ENCODE measurements around the gene SBK1. TPM values are rescaled to one million over a fixed set of nuclear protein-coding genes. Genes with fewer than 3 reads are reported as not detected.
A peak's percentile ranks its signal among the peaks of the same experiment; 100 is the strongest.
"Not testable (repeated sequence)": the region's sequence is repeated elsewhere in the genome, so short reads cannot be mapped to it uniquely, and the experiment has no call there.

Gene SBK1
- total RNA-seq, 1 donor from 2014 or later: 2.4 TPM

DNA sequence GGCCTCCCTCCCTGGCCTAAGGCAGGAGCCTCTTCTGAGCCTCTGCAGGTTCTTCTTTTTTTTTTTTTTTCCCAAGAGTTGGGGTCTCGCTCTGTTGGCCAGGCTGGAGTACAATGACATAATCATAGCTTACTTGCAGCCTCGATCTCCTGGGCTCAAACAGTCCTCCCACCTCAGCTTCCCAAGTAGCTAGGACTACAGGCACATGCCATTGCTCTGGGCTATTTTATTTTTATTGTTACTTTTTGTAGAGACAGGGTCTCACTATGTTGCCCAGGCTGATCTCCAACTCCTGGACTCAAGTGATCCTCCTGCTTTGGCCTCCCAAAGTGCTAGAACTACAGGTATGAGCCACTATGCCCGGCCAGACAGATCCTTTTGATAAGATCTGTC is 32.6 kb downstream of the SBK1 start:
- Histone ChIP-seq H3K4me1 (no peaks in the 10 kb centered on the region), H3K27me3 (ENCODE audit: low read depth) (no peaks in the 10 kb centered on the region), H3K27ac (no peak overlapping the region), H3K4me3 (no peak overlapping the region), H3K36me3 (no peaks in the 10 kb centered on the region), H3K9me3 (no peaks in the 10 kb centered on the region)
- TF ChIP-seq, protein P1, sequence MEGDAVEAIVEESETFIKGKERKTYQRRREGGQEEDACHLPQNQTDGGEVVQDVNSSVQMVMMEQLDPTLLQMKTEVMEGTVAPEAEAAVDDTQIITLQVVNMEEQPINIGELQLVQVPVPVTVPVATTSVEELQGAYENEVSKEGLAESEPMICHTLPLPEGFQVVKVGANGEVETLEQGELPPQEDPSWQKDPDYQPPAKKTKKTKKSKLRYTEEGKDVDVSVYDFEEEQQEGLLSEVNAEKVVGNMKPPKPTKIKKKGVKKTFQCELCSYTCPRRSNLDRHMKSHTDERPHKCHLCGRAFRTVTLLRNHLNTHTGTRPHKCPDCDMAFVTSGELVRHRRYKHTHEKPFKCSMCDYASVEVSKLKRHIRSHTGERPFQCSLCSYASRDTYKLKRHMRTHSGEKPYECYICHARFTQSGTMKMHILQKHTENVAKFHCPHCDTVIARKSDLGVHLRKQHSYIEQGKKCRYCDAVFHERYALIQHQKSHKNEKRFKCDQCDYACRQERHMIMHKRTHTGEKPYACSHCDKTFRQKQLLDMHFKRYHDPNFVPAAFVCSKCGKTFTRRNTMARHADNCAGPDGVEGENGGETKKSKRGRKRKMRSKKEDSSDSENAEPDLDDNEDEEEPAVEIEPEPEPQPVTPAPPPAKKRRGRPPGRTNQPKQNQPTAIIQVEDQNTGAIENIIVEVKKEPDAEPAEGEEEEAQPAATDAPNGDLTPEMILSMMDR (IDR thresholded peaks at IDR 0.05): no peak
- intact Hi-C loops (cut with DNase I): no loop called here
- ATAC-seq (no peak), DNase-seq (no peak)

DNA sequence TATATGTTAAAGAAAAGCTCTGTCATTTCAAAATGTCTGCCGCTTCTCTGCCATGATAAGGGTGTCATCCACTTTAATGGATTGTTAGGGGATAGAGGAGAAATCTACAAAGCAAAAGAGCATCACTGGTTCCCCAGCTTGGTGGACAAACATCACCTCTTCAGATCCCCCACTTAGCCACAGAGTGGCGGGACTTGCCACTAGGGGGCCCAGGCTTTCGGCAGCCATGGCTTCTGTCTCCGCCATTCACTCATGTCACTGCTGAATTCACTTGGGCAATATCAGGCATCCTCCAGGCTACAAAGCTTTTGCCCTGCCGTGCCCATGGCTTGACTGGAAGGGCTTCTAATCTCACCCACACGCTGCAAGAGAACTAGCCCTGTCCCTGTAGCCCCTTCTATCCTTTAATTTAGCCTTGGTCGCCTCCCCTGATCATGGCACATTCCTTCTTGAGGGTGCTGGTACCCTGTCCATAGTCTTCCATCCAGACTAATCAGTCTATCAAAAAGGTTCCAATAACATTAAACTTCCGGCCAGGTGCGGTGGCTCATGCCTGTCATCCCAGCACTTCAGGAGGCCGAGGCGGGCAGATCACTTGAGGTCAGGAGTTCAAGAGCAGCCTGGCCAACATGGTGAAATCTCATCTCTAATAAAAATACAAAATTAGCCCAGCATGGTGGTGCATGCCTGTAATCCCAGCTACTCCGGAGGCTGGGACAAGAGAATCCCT is 34.7 kb downstream of the SBK1 start:
- TF ChIP-seq, protein P1 (IDR thresholded peaks at IDR 0.05): peak; percentile 71
- DNase-seq: peak; percentile 57
- Histone ChIP-seq H3K27ac (no peak overlapping the region), H3K4me1 (no peaks in the 10 kb centered on the region), H3K36me3 (no peaks in the 10 kb centered on the region), H3K27me3 (ENCODE audit: low read depth) (no peaks in the 10 kb centered on the region), H3K9me3 (no peaks in the 10 kb centered on the region), H3K4me3 (no peak overlapping the region)
- intact Hi-C loops (cut with DNase I): no loop called here
- peak; percentile 74 to 82 for ATAC-seq

DNA sequence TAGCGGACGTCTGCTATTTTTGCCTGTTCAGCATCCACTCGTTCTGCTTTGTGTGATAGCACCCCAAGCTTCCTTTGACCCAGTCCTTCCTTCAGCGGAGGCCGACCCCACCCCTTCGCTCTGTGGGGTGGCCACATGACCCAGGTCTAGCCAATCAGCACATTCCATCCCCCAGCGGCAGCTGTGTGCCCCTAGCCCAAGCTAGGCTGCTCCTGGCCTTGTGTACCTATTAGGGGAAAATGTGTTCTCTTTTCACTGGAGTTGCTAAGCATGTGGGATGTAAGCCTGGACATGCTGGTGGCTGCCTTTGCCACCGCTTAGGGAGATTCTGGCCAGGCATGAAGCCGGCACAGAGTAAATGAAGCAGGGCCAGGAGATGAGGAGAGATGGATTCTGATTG is 37.9 kb downstream of the SBK1 start:
- H3K4me3 ChIP-seq; H3K27ac ChIP-seq; H3K4me1 ChIP-seq; intact Hi-C loops (cut with DNase I); H3K9me3 ChIP-seq; ATAC-seq; DNase-seq; H3K27me3 ChIP-seq (ENCODE audit: low read depth); H3K36me3 ChIP-seq: not testable (repeated sequence)

DNA sequence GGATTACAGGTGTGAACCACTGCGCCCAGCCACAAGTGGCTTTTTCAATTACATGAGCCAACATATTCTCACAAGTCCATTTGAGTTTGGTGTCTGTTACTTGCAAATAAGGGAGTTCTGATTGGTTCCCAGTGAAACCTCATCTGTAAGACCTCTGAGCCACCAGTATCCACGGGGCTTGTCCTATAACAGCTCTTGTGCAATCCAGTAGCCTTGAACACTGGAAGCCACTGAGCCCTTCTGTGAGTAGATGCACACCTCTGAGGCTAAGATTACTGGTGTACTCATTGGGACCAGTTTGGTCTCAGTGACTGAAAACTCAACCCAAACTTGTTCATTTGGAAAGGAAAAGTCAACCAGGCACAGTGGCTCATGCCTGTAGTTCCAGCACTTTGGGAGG is 38.7 kb downstream of the SBK1 start:
- DNase-seq; H3K4me3 ChIP-seq; ATAC-seq; H3K36me3 ChIP-seq; H3K9me3 ChIP-seq; H3K27me3 ChIP-seq (ENCODE audit: low read depth); H3K27ac ChIP-seq; H3K4me1 ChIP-seq; intact Hi-C loops (cut with DNase I): not testable (repeated sequence)

DNA sequence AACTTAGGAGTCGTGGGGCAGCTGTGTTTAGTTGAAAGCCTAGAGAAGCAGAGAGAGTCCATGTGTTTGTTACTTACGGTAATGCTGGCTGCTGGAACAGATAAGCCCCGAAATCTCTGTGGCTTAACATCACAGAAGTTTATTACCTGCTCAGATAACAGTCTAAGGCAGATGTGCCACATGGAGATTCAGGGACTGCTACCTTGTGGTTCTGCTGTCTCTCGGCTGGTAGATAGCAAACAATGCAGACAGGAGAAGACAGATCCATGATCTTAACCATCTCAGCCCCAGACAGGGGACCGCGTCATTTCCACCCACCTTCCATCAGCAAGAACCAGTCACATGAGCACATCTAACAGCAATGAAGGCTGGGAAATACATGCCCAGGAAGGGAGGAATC is 40.3 kb downstream of the SBK1 start:
- H3K27ac ChIP-seq; ATAC-seq; H3K9me3 ChIP-seq; DNase-seq; intact Hi-C loops (cut with DNase I); H3K27me3 ChIP-seq (ENCODE audit: low read depth); H3K4me1 ChIP-seq; H3K4me3 ChIP-seq; H3K36me3 ChIP-seq: not testable (repeated sequence)

DNA sequence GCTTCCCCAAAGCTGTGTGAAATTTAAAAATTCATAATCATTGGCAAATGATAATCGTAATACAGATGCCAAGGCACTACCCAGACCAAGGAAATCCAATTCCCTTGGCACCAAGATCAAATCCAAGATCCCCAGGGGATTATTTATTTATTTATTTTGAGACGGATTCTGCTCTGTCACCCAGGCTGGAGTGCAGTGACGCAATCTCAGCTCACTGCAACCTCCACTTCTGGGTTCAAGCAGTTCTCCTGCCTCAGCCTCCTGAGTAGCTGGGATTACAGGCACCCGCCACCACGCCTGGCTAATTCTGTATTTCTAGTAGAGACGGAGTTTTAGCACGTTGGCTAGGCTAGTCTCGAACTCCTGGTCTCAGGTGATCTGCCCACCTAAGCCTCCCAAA is 43.4 kb downstream of the SBK1 start:
- DNase-seq; ATAC-seq; H3K36me3 ChIP-seq; H3K9me3 ChIP-seq; H3K27ac ChIP-seq; intact Hi-C loops (cut with DNase I); H3K4me1 ChIP-seq; H3K27me3 ChIP-seq (ENCODE audit: low read depth); H3K4me3 ChIP-seq: not testable (repeated sequence)

DNA sequence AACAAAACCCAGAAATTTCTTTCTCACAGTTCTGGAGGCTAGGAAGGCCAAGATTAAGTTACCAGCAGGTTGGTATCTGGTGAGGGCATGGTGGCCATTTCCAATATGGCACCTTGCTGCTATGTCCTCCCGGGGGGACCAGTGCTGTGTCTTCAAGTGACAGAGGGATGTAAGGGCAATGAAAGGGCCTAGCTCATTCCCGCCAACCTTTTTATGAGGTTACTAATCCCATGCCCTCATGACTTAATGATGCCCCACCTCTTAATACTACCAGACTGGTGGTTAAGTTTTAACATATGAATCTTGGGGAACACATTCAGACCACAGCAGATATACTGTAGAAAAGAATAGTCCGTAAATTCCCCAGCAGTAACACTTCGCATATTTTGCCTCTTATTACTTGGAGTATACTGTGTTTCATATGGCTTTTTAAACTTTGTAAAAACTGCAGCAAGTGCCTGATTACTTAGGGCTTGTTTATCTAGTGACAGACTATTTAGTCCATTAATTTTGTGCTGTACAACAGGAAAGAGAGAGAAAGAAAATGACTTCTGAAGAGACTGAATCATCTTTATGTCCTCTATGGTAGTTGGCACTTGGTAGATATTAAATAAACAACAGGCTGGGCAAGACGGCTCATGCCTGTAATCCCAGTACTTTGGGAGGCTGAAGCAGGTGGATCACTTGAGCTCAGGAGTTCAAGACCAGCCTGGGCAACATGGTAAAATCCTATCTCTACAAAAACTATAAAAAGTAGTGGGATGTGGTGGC is 44.8 kb downstream of the SBK1 start:
- H3K9me3 ChIP-seq; H3K4me3 ChIP-seq; ATAC-seq; intact Hi-C loops (cut with DNase I); H3K27me3 ChIP-seq (ENCODE audit: low read depth); H3K4me1 ChIP-seq; DNase-seq; H3K27ac ChIP-seq; H3K36me3 ChIP-seq: not testable (repeated sequence)

DNA sequence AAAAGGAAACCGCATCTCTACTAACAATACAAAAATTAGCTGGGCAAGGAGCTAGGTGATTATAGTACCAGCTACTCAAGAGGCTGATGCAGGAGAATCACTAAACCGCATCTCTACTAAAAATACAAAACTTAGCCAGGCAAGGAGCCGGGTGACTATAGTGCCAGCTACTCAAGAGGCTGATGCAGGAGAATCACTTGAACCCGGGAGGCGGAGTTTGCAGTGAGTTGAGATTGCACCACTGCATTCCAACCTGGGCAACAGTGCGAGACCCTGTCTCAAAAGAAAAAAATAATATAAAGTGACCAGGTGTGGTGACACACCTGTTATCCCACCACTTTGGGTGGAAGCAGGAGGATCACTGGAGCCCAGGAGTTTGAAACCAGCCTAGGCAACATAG is 45.9 kb downstream of the SBK1 start:
- H3K27ac ChIP-seq; ATAC-seq; intact Hi-C loops (cut with DNase I); H3K27me3 ChIP-seq (ENCODE audit: low read depth); H3K36me3 ChIP-seq; DNase-seq; H3K4me1 ChIP-seq; H3K4me3 ChIP-seq; H3K9me3 ChIP-seq: not testable (repeated sequence)

DNA sequence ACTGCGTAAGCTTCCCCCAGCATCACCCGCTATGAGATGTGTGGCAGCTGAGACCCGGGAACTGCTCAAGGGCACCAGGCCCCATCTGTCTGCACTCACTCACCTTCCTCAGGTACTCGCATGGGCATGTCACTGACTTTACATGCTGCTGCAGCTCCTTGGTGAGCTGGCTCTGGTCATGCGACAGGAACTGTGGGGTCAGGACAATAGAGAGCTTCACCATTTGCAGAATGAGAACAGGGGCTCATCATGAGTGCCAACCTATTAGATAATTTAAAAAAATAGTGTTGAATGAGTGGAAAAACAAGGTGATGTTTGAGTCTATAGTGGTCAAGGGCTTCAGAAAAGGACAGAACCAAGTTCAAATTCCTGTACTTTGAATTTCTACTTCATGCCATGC is 70.3 kb downstream of the SBK1 start:
- ATAC-seq; H3K4me3 ChIP-seq; DNase-seq; H3K9me3 ChIP-seq; H3K27ac ChIP-seq; intact Hi-C loops (cut with DNase I); H3K27me3 ChIP-seq (ENCODE audit: low read depth); H3K4me1 ChIP-seq; H3K36me3 ChIP-seq: not testable (repeated sequence)

DNA sequence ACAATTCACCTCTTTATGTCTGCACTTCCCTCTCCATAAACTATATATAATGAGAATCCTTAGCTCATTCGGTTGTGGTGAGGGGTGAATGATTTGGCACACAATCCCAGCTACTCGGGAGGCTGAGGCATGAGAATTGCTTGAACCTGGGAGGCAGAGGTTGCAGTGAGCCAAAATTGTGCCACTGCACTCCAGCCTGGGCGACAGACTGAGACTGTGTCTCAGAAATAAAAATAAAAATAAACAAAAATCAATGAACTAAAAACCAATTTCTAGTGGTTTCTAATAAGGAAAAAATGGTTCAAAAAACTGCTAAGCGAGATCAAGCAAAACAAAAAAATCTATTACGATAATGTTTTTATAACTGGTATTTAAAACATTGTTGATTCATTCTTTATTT is 71.1 kb downstream of the SBK1 start, which contains the start of gene NPIPB6:
TSS of gene NPIPB6 (minus strand) at position 101 of the 400 bp plus-strand sequence. CDS start 686 bp downstream, outside the sequence.
- H3K9me3 ChIP-seq; H3K36me3 ChIP-seq; H3K4me3 ChIP-seq; intact Hi-C loops (cut with DNase I); H3K4me1 ChIP-seq; DNase-seq; H3K27me3 ChIP-seq (ENCODE audit: low read depth); H3K27ac ChIP-seq; ATAC-seq: not testable (repeated sequence)

DNA sequence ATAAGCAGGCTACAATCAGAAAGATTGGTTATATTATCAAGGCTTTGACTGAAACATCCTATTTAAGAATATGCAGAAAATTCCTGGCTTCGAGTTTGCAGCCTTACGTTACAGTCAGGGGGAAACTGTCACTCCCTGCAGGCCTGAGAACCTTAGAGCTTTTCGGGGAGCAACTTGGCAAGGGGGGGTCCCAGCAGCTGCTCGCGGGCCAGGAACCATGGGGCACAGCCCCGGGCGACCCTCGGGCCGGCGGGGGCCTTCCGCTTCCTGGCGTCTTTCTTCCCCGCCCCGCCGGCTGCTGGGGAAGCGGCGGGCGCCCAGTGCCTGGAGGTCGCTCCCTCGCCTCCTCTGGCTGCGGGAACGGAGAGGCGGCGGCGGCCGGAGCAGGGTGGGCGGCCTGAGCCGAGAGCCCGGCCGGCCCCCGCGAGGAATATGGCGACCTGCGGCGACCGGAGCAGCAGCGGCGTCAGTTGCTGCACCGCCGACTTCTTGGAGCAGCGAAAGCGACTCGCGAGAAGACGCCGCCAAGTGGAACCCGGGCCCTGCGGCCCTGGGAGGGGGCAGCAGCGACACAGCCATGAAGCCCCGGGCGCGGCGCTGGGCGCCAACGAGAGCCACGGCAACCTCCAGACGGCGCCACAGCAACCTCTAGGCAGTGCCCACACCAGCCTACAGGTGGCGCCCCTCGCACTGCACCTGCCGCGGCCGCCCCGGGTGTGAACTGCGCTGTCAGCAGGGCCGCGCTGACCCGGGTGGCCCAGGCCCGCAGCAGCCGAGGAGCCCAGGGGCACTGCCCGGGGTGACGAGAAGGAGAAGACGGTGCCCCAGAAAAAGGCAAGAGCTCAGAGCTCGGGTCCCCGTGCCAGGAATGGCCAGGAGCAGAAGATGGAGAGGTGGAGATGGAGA is 72.2 kb downstream of the SBK1 start:
- H3K4me3 ChIP-seq; H3K27me3 ChIP-seq (ENCODE audit: low read depth); H3K36me3 ChIP-seq; H3K4me1 ChIP-seq; H3K9me3 ChIP-seq; DNase-seq; intact Hi-C loops (cut with DNase I); H3K27ac ChIP-seq: not testable (repeated sequence)
- peak; percentile 99 for ATAC-seq

Measured in lower lobe of right lung (tissue), 2 donors.